ENCODE data around the gene RFTN1.

The RFTN1 gene

GRCh38 chr3:16455966-16456365, 57.5 kb downstream of the RFTN1 start:
- TF ChIP-seq FOXP2 (optimal IDR thresholded peaks at IDR 0.05; ENCODE audit: control extremely low read depth, extremely low read length, insufficient read depth), result no peak
- no peak for TF ChIP-seq POLR2AphosphoS5 (IDR thresholded peaks at IDR 0.05; ENCODE audit: borderline replicate concordance, low read depth, low read length)
- no peak for TF ChIP-seq EZH2 (IDR thresholded peaks at IDR 0.05)
- no peak overlapping the region for H3K4me3 ChIP-seq
- no peaks in the 10 kb centered on the region for H3K36me3 ChIP-seq (ENCODE audit: insufficient read depth, low read length)
- no peak overlapping the region for H3K9ac ChIP-seq (ENCODE audit: insufficient read length)
- H3K9me3 ChIP-seq (ENCODE audit: low read depth, low read length), result no peaks in the 10 kb centered on the region
- DNase-seq (ENCODE audit: low read depth, low spot score), result no peak
- no peak overlapping the region for H3K27ac ChIP-seq

GRCh38 chr3:16455001-16455400, 58.5 kb downstream of the RFTN1 start:
- no peak overlapping the region for H3K4me3 ChIP-seq
- DNase-seq (ENCODE audit: low read depth, low spot score), result no peak
- no peak overlapping the region for H3K27ac ChIP-seq
- H3K9ac ChIP-seq (ENCODE audit: insufficient read length), result no peak overlapping the region
- no peaks in the 10 kb centered on the region for H3K36me3 ChIP-seq (ENCODE audit: insufficient read depth, low read length)
- no peak for TF ChIP-seq POLR2AphosphoS5 (IDR thresholded peaks at IDR 0.05; ENCODE audit: borderline replicate concordance, low read depth, low read length)
- TF ChIP-seq EZH2 (IDR thresholded peaks at IDR 0.05), result no peak
- no peaks in the 10 kb centered on the region for H3K9me3 ChIP-seq (ENCODE audit: low read depth, low read length)

- no peak overlapping the region for H3K27ac ChIP-seq
- H3K9me3 ChIP-seq (ENCODE audit: low read depth, low read length), result no peaks in the 10 kb centered on the region
- DNase-seq (ENCODE audit: low read depth, low spot score), result no peak
- H3K9ac ChIP-seq (ENCODE audit: insufficient read length), result no peak overlapping the region
- H3K36me3 ChIP-seq (ENCODE audit: insufficient read depth, low read length), result no peaks in the 10 kb centered on the region
- no peak overlapping the region for H3K4me3 ChIP-seq
- TF ChIP-seq FOXP2 (optimal IDR thresholded peaks at IDR 0.05; ENCODE audit: control extremely low read depth, extremely low read length, insufficient read depth) (no peak), POLR2AphosphoS5 (IDR thresholded peaks at IDR 0.05; ENCODE audit: borderline replicate concordance, low read depth, low read length) (no peak), EZH2 (IDR thresholded peaks at IDR 0.05) (no peak)
Observed at GRCh38 chr3:16452261-16452660, 61.2 kb downstream of the RFTN1 start.

GRCh38 chr3:16449369-16449768, 64.1 kb downstream of the RFTN1 start:
- H3K9ac ChIP-seq (ENCODE audit: insufficient read length), result no peak overlapping the region
- H3K4me3 ChIP-seq, result no peak overlapping the region
- H3K9me3 ChIP-seq (ENCODE audit: low read depth, low read length), result no peaks in the 10 kb centered on the region
- no peak for TF ChIP-seq POLR2AphosphoS5 (IDR thresholded peaks at IDR 0.05; ENCODE audit: borderline replicate concordance, low read depth, low read length)
- TF ChIP-seq EZH2 (IDR thresholded peaks at IDR 0.05), result no peak
- TF ChIP-seq FOXP2 (optimal IDR thresholded peaks at IDR 0.05; ENCODE audit: control extremely low read depth, extremely low read length, insufficient read depth), result no peak
- no peak overlapping the region for H3K27ac ChIP-seq
- no peaks in the 10 kb centered on the region for H3K36me3 ChIP-seq (ENCODE audit: insufficient read depth, low read length)
- no peak for DNase-seq (ENCODE audit: low read depth, low spot score)

- no peaks in the 10 kb centered on the region for H3K36me3 ChIP-seq (ENCODE audit: insufficient read depth, low read length)
- DNase-seq (ENCODE audit: low read depth, low spot score), result no peak
- no peak overlapping the region for H3K27ac ChIP-seq
- H3K4me3 ChIP-seq, result no peak overlapping the region
- TF ChIP-seq FOXP2 (optimal IDR thresholded peaks at IDR 0.05; ENCODE audit: control extremely low read depth, extremely low read length, insufficient read depth) (no peak), POLR2AphosphoS5 (IDR thresholded peaks at IDR 0.05; ENCODE audit: borderline replicate concordance, low read depth, low read length) (no peak), EZH2 (IDR thresholded peaks at IDR 0.05) (no peak)
- H3K9ac ChIP-seq (ENCODE audit: insufficient read length), result no peak overlapping the region
- H3K9me3 ChIP-seq (ENCODE audit: low read depth, low read length), result no peaks in the 10 kb centered on the region
Observed at GRCh38 chr3:16448639-16449070, 64.8 kb downstream of the RFTN1 start.

- Histone ChIP-seq H3K27ac (no peak overlapping the region), H3K4me3 (no peak overlapping the region), H3K9ac (ENCODE audit: insufficient read length) (no peak overlapping the region), H3K36me3 (ENCODE audit: insufficient read depth, low read length) (no peaks in the 10 kb centered on the region), H3K9me3 (ENCODE audit: low read depth, low read length) (no peaks in the 10 kb centered on the region)
- TF ChIP-seq POLR2AphosphoS5 (IDR thresholded peaks at IDR 0.05; ENCODE audit: borderline replicate concordance, low read depth, low read length) (no peak), EZH2 (IDR thresholded peaks at IDR 0.05) (no peak), FOXP2 (optimal IDR thresholded peaks at IDR 0.05; ENCODE audit: control extremely low read depth, extremely low read length, insufficient read depth) (no peak)
- no peak for DNase-seq (ENCODE audit: low read depth, low spot score)
Observed at GRCh38 chr3:16447135-16447534, 66.4 kb downstream of the RFTN1 start.

- no peak overlapping the region for H3K4me3 ChIP-seq
- no peak overlapping the region for H3K9ac ChIP-seq (ENCODE audit: insufficient read length)
- no peak for TF ChIP-seq EZH2 (IDR thresholded peaks at IDR 0.05)
- no peak for TF ChIP-seq FOXP2 (optimal IDR thresholded peaks at IDR 0.05; ENCODE audit: control extremely low read depth, extremely low read length, insufficient read depth)
- no peak for TF ChIP-seq POLR2AphosphoS5 (IDR thresholded peaks at IDR 0.05; ENCODE audit: borderline replicate concordance, low read depth, low read length)
- no peaks in the 10 kb centered on the region for H3K36me3 ChIP-seq (ENCODE audit: insufficient read depth, low read length)
- H3K9me3 ChIP-seq (ENCODE audit: low read depth, low read length), result no peaks in the 10 kb centered on the region
- DNase-seq (ENCODE audit: low read depth, low spot score), result no peak
- no peak overlapping the region for H3K27ac ChIP-seq
Observed at GRCh38 chr3:16444344-16444743, 69.2 kb downstream of the RFTN1 start.

GRCh38 chr3:16442730-16443129, 70.8 kb downstream of the RFTN1 start:
- Histone ChIP-seq H3K9ac (ENCODE audit: insufficient read length) (no peak overlapping the region), H3K4me3 (no peak overlapping the region), H3K27ac (no peak overlapping the region), H3K9me3 (ENCODE audit: low read depth, low read length) (no peaks in the 10 kb centered on the region), H3K36me3 (ENCODE audit: insufficient read depth, low read length) (no peaks in the 10 kb centered on the region)
- no peak for TF ChIP-seq FOXP2 (optimal IDR thresholded peaks at IDR 0.05; ENCODE audit: control extremely low read depth, extremely low read length, insufficient read depth)
- no peak for TF ChIP-seq POLR2AphosphoS5 (IDR thresholded peaks at IDR 0.05; ENCODE audit: borderline replicate concordance, low read depth, low read length)
- TF ChIP-seq EZH2 (IDR thresholded peaks at IDR 0.05), result no peak
- DNase-seq (ENCODE audit: low read depth, low spot score), result no peak

GRCh38 chr3:16441371-16441875, 72.1 kb downstream of the RFTN1 start:
- Histone ChIP-seq H3K27ac (no peak overlapping the region), H3K9ac (ENCODE audit: insufficient read length) (no peak overlapping the region), H3K4me3 (no peak overlapping the region), H3K9me3 (ENCODE audit: low read depth, low read length) (no peaks in the 10 kb centered on the region), H3K36me3 (ENCODE audit: insufficient read depth, low read length) (no peaks in the 10 kb centered on the region)
- no peak for DNase-seq (ENCODE audit: low read depth, low spot score)
- TF ChIP-seq FOXP2 (optimal IDR thresholded peaks at IDR 0.05; ENCODE audit: control extremely low read depth, extremely low read length, insufficient read depth) (no peak), POLR2AphosphoS5 (IDR thresholded peaks at IDR 0.05; ENCODE audit: borderline replicate concordance, low read depth, low read length) (no peak), EZH2 (IDR thresholded peaks at IDR 0.05) (no peak)
